UCSD-AML1 (cell line): Measurements from ENCODE around the gene NUP214.
A peak's percentile ranks its signal among the peaks of the same experiment; 100 is the strongest.
"Not testable (repeated sequence)": the region's sequence is repeated elsewhere in the genome, so short reads cannot be mapped to it uniquely, and the experiment has no call there.

Experiments used
- DNase-seq: peaks from one replicate; lab custom pipeline; 2025; ENCODE audit not compliant: unreplicated experiment; lab: John Stamatoyannopoulos, UW

The NUP214 gene

GRCh38 chr9:131096269-131097125 is 28.9 kb upstream of the NUP214 start, which contains the start of gene AIF1L:
Gene AIF1L (plus strand): TSS chr9:131096531. CDS start chr9:131096630, 99 bp downstream.
- DNase-seq = peak; percentile 38

GRCh38 chr9:131097126-131097947 is 28.0 kb upstream of the NUP214 start:
- no peak for DNase-seq

GRCh38 chr9:131097948-131098278 is 27.5 kb upstream of the NUP214 start:
- DNase-seq = no peak

GRCh38 chr9:131098391-131099101 is 26.8 kb upstream of the NUP214 start:
- DNase-seq = no peak

- DNase-seq = no peak
Measured at GRCh38 chr9:131099102-131099606, 26.2 kb upstream of the NUP214 start.

GRCh38 chr9:131099845-131100244 is 25.5 kb upstream of the NUP214 start:
- not testable (repeated sequence) for DNase-seq

- no peak for DNase-seq
Measured at GRCh38 chr9:131100445-131100844, 24.9 kb upstream of the NUP214 start.

GRCh38 chr9:131101207-131101964 is 24.0 kb upstream of the NUP214 start:
- DNase-seq = no peak

GRCh38 chr9:131103024-131103423 is 22.4 kb upstream of the NUP214 start:
- DNase-seq = no peak

- DNase-seq = no peak
Measured at GRCh38 chr9:131103535-131103934, 21.9 kb upstream of the NUP214 start.

GRCh38 chr9:131104016-131104740 is 21.2 kb upstream of the NUP214 start:
- DNase-seq = no peak

GRCh38 chr9:131105952-131106351 is 19.4 kb upstream of the NUP214 start:
- no peak for DNase-seq

GRCh38 chr9:131107760-131108159 is 17.6 kb upstream of the NUP214 start:
- no peak for DNase-seq

- DNase-seq = no peak
Measured at GRCh38 chr9:131111186-131111853, 14.1 kb upstream of the NUP214 start.

GRCh38 chr9:131111854-131112311 is 13.5 kb upstream of the NUP214 start:
- no peak for DNase-seq

- no peak for DNase-seq
Measured at GRCh38 chr9:131112374-131113154, 12.8 kb upstream of the NUP214 start.

GRCh38 chr9:131113655-131114054 is 11.7 kb upstream of the NUP214 start:
- no peak for DNase-seq

- no peak for DNase-seq
Measured at GRCh38 chr9:131114084-131114535, 11.3 kb upstream of the NUP214 start.
